Large intestine (tissue), 12 donors: Measurements from ENCODE around the gene GBF1. TPM values are rescaled to one million over a fixed set of nuclear protein-coding genes. Genes with fewer than 3 reads are reported as not detected.

Source experiments
- DNase-seq, 2 donors: peaks; one replicate each; pipeline versions ENCODE4 v3.0.0 to v3.0.0-alpha.2; 2013
- H3K27ac ChIP-seq: one replicate; pipeline ENCODE4 v1.5.1; 2013; ENCODE audit warnings: low read length
- H3K27me3 ChIP-seq: 2 replicates; pipeline ENCODE4 v1.6.1; 2013; ENCODE audit warnings: low read length; ENCODE audit not compliant: control insufficient read depth, insufficient read depth
- H3K36me3 ChIP-seq: 2 replicates; pipeline ENCODE4 v1.6.1; 2013; ENCODE audit warnings: low read length; ENCODE audit not compliant: control insufficient read depth, insufficient read depth
- H3K4me1 ChIP-seq: one replicate; pipeline ENCODE4 v1.6.1; 2013; ENCODE audit warnings: low read length; ENCODE audit not compliant: control insufficient read depth, insufficient read depth
- H3K4me3 ChIP-seq: one replicate; pipeline ENCODE4 v1.5.1; 2013; ENCODE audit warnings: low read length
- H3K9me3 ChIP-seq: one replicate; pipeline ENCODE4 v1.6.1; 2013; ENCODE audit warnings: mild to moderate bottlenecking, low read depth, low read length, moderate library complexity; ENCODE audit not compliant: control insufficient read depth
- WGBS: methylation state at CpG from one replicate; pipeline ENCODE4 v1.1.5; 2013; ENCODE audit warnings: low lambda C conversion rate; ENCODE audit not compliant: insufficient coverage; 5-methylcytosine and 5-hydroxymethylcytosine counted together
- long read RNA-seq, 11 donors: transcript quantifications; one replicate each; lab custom pipeline, GENCODE V29; 2026
- polyA plus RNA-seq: library from polyadenylated mRNA; unstranded; fragments of 120-200 nt; gene quantifications from one replicate; pipeline ENCODE4 v1.2.1, GENCODE V29; 2013

The GBF1 gene, protein sequence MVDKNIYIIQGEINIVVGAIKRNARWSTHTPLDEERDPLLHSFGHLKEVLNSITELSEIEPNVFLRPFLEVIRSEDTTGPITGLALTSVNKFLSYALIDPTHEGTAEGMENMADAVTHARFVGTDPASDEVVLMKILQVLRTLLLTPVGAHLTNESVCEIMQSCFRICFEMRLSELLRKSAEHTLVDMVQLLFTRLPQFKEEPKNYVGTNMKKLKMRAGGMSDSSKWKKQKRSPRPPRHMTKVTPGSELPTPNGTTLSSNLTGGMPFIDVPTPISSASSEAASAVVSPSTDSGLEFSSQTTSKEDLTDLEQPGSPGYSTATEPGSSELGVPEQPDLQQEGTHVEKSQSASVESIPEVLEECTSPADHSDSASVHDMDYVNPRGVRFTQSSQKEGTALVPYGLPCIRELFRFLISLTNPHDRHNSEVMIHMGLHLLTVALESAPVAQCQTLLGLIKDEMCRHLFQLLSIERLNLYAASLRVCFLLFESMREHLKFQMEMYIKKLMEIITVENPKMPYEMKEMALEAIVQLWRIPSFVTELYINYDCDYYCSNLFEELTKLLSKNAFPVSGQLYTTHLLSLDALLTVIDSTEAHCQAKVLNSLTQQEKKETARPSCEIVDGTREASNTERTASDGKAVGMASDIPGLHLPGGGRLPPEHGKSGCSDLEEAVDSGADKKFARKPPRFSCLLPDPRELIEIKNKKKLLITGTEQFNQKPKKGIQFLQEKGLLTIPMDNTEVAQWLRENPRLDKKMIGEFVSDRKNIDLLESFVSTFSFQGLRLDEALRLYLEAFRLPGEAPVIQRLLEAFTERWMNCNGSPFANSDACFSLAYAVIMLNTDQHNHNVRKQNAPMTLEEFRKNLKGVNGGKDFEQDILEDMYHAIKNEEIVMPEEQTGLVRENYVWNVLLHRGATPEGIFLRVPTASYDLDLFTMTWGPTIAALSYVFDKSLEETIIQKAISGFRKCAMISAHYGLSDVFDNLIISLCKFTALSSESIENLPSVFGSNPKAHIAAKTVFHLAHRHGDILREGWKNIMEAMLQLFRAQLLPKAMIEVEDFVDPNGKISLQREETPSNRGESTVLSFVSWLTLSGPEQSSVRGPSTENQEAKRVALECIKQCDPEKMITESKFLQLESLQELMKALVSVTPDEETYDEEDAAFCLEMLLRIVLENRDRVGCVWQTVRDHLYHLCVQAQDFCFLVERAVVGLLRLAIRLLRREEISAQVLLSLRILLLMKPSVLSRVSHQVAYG (N-terminal part only)
- polyA plus RNA-seq: 44.0 TPM
- long read RNA-seq, donor 1: 0 reads
- long read RNA-seq, donor 2, partial matches to known transcripts: 72 of 72 reads
- long read RNA-seq, donor 2, other reads (novel, unspliced or antisense): 0 of 72 reads
- long read RNA-seq, donor 3: 0 reads
- long read RNA-seq, donor 4, partial matches to known transcripts: 11 of 11 reads
- long read RNA-seq, donor 4, other reads (novel, unspliced or antisense): 0 of 11 reads
- long read RNA-seq, donor 5: 0 reads
- long read RNA-seq, donor 6, partial matches to known transcripts: 12 of 12 reads
- long read RNA-seq, donor 6, other reads (novel, unspliced or antisense): 0 of 12 reads
- long read RNA-seq, donor 7: 0 reads
- long read RNA-seq, donor 8, partial matches to known transcripts: 62 of 62 reads
- long read RNA-seq, donor 8, other reads (novel, unspliced or antisense): 0 of 62 reads
- long read RNA-seq, donor 9, partial matches to known transcripts: 33 of 33 reads
- long read RNA-seq, donor 9, other reads (novel, unspliced or antisense): 0 of 33 reads
- long read RNA-seq, donor 10, partial matches to known transcripts: 35 of 35 reads
- long read RNA-seq, donor 10, other reads (novel, unspliced or antisense): 0 of 35 reads
- long read RNA-seq, donor 11, partial matches to known transcripts: 14 of 14 reads
- long read RNA-seq, donor 11, other reads (novel, unspliced or antisense): 0 of 14 reads

DNA sequence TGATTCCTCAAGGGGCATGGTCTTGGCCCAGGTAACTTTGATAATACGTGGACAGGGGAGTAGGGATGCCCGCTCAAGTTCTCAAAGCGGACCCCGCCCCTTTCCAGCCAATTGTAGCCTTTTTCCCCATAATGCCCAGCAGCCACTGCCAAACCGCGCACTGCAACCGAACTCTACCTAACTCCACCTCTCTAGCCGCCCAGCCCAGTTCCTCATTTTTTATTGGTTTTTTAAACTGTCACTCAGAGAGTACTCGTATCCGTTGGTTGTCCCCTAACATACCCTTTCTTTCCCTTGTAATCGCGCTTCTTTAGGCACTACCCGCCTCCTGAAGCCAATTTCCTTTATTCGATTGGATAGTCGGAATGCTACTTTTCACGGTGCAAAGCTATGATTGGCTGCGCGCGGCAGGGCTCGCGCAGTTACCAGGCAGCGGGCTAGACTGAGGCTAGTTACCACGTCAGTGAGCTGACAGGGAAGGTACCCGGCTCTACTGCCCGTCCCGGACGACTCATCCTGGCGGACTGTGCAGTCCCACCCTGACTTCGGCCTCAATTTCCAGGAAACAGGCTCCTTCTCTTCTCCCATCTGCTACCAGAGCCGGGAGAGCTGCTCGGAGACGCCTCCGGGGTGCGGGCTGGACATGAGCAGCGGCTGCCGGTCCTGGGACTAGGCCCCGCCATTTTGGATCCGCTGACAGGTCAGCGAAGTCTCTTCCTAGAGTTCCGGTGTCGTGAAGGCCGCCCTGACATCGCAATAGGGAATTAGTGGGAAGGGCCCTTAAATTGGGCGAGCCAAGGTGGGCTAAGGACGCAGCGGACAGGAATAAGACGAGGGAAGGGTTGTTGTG, at the start of gene GBF1:
Gene GBF1, plus strand, starts transcription at position 451 of the 850 bp plus-strand sequence. CDS start 13,407 bp downstream, outside the sequence.
- H3K36me3 ChIP-seq: no peaks in the 10 kb centered on the region
- H3K9me3 ChIP-seq: peaks cover 4% of the 10 kb centered on the region
- H3K4me3 ChIP-seq: peak within 1 kb of the TSS; percentile 86
- H3K27ac ChIP-seq: peak within 1 kb of the TSS; percentile 85
- peak; percentile 97 to 100 for DNase-seq
- WGBS: no CpG with 5 or more reads among the region's 47 CpGs
- peaks cover 39% of the 10 kb centered on the region for H3K4me1 ChIP-seq
- H3K27me3 ChIP-seq: peaks cover 23% of the 10 kb centered on the region

DNA sequence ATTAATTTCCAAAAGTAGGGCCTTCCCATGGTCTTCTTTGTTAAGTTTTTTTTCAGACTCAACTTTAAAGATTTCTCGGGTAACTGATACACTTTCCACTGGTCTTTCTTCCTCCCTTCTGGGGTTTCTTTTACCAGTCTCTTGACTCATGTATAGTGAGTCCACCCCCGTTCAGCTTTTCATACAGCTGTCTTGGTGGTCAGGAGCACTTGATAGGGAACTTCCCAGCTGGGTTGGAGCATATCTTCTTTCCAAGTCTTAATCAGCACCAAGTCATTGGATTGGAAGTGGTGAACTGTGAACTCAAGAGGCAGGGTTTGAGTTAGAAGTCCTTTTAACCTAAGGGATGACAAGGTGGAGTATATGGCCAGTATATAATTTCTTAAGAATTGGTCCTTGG, 48.4 kb upstream of the GBF1 start:
- WGBS: 100% methylated on average over 1 of the region's 2 CpGs
- Histone ChIP-seq H3K36me3 (no peaks in the 10 kb centered on the region), H3K27ac (no peak overlapping the region), H3K27me3 (no peaks in the 10 kb centered on the region), H3K9me3 (peaks cover 14% of the 10 kb centered on the region), H3K4me3 (no peak overlapping the region), H3K4me1 (no peaks in the 10 kb centered on the region)
- no peak for DNase-seq

DNA sequence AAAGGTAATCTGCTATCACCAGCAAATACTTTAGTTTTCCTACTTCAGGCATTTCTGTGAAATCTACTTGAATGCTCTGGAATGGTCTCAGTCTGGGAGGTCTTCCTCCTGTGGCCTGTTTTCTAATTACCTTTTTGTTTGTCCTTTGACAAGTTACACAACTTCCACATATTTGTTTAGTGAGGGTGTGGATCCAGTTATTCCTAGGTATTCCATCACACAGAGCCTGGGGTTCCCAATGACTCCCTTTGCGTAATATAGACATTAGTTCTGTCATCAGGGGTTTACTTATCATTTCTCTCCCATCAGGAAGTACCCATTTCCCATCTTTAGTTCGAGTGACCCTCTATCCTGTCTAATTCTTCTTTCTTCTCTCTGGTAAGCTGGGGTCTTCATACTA, 47.3 kb upstream of the GBF1 start:
- 88% methylated on average over 2 of the region's 2 CpGs for WGBS
- Histone ChIP-seq H3K4me1 (no peaks in the 10 kb centered on the region), H3K27ac (no peak overlapping the region), H3K27me3 (no peaks in the 10 kb centered on the region), H3K36me3 (no peaks in the 10 kb centered on the region), H3K4me3 (no peak overlapping the region), H3K9me3 (peaks cover 8% of the 10 kb centered on the region)
- DNase-seq: no peak

DNA sequence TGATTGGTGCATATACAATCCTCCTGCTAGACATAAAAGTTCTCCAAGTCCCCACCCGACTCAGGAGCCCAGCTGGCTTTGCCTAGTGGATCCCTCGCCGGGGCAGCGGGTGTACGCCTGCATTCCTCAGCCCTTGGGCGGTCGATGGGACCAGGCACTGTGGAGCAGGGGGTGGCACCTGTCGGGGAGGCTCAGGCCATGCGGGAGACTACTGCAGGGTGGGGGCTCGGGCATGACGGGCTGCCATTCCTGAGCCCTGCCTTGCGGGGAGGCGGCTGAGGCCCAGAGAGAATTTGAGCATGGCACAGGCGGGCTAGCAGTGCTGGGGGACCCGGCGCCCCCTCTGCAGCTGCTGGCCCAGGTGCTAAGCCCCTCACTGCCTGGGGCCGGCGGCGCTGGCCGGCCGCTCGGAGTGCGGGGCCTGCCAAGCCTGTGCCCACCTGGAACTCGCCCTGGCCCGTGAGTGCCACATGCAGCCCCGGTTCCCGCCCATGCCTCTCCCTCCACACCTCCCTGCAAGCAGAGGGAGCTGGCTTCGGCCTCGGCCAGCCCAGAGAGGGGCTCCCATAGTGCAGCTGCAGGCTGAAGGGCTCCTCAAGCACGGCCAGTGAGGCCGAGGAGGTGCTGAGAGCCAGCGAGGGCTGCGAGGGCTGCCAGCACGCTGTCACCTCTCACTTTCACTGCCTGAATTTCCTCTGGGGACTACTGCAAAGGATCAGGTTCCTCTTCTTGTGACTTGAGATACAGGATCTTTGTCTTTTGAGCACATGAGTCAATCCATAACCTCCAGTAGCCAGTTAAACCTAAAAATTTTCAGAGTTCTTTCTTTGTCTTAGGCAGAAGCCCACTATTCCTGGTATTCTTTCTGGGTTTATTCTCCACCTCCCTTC, 44.3 kb upstream of the GBF1 start:
- no peak overlapping the region for H3K4me3 ChIP-seq
- H3K27me3 ChIP-seq: no peaks in the 10 kb centered on the region
- peaks cover 16% of the 10 kb centered on the region for H3K9me3 ChIP-seq
- H3K4me1 ChIP-seq: no peaks in the 10 kb centered on the region
- no peak for DNase-seq
- H3K36me3 ChIP-seq: no peaks in the 10 kb centered on the region
- H3K27ac ChIP-seq: no peak overlapping the region
- WGBS: no CpG with 5 or more reads among the region's 34 CpGs

DNA sequence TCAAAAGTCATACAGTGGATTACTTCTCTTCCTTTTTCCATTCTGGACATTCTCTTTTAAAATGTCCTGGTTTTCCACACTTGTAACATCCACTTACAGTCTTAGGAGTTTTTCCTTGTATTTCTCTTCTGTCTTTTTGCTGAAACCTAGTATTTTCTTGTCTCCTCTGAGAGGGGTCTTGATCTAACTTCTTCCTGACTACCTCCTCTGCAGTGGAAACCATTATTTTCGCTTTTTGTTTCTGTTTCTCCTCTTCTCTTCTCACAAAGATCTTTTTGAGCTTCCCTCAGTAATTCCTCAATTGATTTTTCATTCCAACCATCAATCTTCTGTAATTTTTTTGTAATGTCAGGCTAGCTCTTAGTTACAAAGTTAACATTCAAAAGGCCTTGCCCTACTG, 42.9 kb upstream of the GBF1 start:
- peaks cover 16% of the 10 kb centered on the region for H3K9me3 ChIP-seq
- 13% methylated on average over 1 of the region's 1 CpG for WGBS
- no peaks in the 10 kb centered on the region for H3K36me3 ChIP-seq
- no peak overlapping the region for H3K27ac ChIP-seq
- no peak overlapping the region for H3K4me3 ChIP-seq
- no peaks in the 10 kb centered on the region for H3K4me1 ChIP-seq
- H3K27me3 ChIP-seq: no peaks in the 10 kb centered on the region
- no peak for DNase-seq

DNA sequence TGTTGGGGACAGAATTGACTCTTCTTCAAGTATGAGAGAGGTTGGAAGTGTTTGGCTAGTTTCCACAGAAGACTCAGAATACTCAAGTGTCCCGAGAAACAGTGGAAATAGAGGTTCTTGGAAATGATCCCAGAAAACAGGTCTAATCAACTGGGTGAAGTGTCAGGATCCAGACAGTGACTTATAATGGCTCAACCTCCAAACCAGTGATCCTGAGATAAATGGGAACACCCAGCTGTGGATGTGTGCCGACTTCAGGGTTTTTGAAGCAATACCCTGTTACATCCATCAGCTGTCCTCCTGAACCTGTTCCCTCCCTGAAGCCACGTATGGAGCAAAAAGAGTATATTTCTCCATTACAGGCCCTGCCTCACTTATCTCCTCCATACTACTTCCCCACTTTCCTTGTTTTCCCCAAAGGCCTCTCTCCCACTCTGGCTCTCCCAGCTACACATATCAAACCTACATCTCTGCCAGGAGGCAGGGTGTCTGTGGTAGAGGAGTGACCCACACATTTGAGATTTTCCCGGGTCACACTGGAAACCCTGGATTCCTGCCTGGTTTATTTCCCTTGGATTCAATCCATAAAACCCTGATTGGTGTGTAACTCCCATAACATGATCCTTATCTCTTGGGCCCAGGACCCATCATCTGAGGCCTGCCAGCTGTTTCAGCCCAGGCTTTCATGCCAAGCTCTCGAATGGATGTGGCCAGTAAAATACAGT, 36.9 kb upstream of the GBF1 start:
- DNase-seq: no peak
- 100% methylated on average over 1 of the region's 5 CpGs for WGBS

DNA sequence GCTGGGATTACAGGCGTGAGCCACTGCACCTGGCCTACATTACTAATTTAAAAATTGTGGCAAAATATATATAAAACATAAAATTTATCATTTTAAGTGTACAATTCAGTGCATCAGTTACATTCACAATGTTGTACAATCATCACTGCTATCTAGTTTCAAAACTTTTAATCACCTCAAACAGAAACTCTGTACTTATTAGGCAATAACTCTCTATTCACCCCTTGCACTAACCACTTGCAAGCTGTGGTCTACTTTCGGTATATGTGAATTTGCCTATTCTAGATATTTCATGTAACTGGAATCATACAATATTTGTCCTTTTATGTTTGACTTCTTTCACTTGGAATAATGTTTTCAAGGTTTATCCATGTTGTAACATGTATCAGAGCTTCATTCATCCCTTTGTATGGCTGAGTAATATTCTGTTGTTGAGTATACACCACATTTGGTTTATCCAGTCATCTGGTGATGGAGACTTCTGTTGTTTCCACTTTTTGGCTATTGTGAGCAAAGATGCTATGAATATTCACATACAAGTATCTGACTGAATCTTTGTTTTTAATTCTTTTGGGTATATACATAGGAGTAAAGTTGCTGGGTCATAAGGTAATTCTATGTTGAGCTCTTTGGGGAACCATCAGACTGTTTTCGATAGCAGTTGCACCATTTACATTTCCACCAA, 33.6 kb upstream of the GBF1 start:
- H3K27me3 ChIP-seq: no peaks in the 10 kb centered on the region
- no peaks in the 10 kb centered on the region for H3K9me3 ChIP-seq
- no peaks in the 10 kb centered on the region for H3K36me3 ChIP-seq
- WGBS: no CpG with 5 or more reads among the region's 3 CpGs
- no peak for DNase-seq
- no peaks in the 10 kb centered on the region for H3K4me1 ChIP-seq
- no peak overlapping the region for H3K4me3 ChIP-seq
- H3K27ac ChIP-seq: no peak overlapping the region

More for the DNA sequence above, 36.9 kb upstream of the GBF1 start:
- no peak overlapping the region for H3K4me3 ChIP-seq
- no peaks in the 10 kb centered on the region for H3K4me1 ChIP-seq
- H3K27ac ChIP-seq: no peak overlapping the region
- H3K9me3 ChIP-seq: peaks cover 8% of the 10 kb centered on the region
- H3K36me3 ChIP-seq: no peaks in the 10 kb centered on the region
- H3K27me3 ChIP-seq: no peaks in the 10 kb centered on the region
